GM12878 (cell line): ENCODE measurements around the gene LDB2. TPM values are rescaled to one million over a fixed set of nuclear protein-coding genes. Genes with fewer than 3 reads are reported as not detected.

Source experiments
- ATAC-seq: fragments of 200-7000 bp; cut with Tn5 transposase; 3 replicates; pipeline ENCODE4 v1.9.1; 2020; ENCODE audit warnings: mild to moderate bottlenecking, moderate library complexity
- BruUV-seq: library from RNA; stranded (reverse); fragments of 400-500 nt; replicated peaks from 2 replicates; lab custom pipeline; 2021; lab: Mats Ljungman, UMichigan
- CTCF ChIA-PET: fragments of 300-600 bp; sonication (Branson Sonifier 250); formaldehyde crosslinking; extraction: SDS; loops from one replicate; lab custom pipeline; 2021; ENCODE audit warnings: inconsistent platforms; lab: Yijun Ruan, JAX
- POLR2A ChIA-PET: fragments of 350-600 bp; formaldehyde crosslinking; extraction: SDS; loops from one replicate; lab custom pipeline; 2021; ENCODE audit warnings: inconsistent platforms; lab: Charles Lee
- RAD21 ChIA-PET: fragments of 300-600 bp; sonication (Branson Sonifier 250); formaldehyde crosslinking; loops from one replicate; lab custom pipeline; 2023; ENCODE audit warnings: antibody characterized with exemption; ENCODE audit not compliant: unreplicated experiment; lab: Charles Lee
- SMC1A ChIA-PET: fragments of 300-600 bp; sonication (Branson Sonifier 250); formaldehyde crosslinking; loops from one replicate; lab custom pipeline; 2023; ENCODE audit not compliant: unreplicated experiment, uncharacterized antibody; lab: Charles Lee
- DNase-seq: peaks from one replicate; pipeline ENCODE4 v3.0.0-alpha.2; 2011; ENCODE audit warnings: low read depth, low spot score
- FAIRE-seq: peaks from 3 replicates; lab custom pipeline; 2011; peaks lifted over from hg19 to GRCh38; lab: Jason Lieb, UNC
- H2AFZ ChIP-seq: 2 replicates; pipeline ENCODE4 v1.6.0; 2011; ENCODE audit warnings: low read depth, low read length, control low read depth; ENCODE audit not compliant: control insufficient read depth
- H3K27ac ChIP-seq: 2 replicates; pipeline ENCODE4 v1.5.1; 2011; ENCODE audit warnings: control low read depth; ENCODE audit not compliant: control insufficient read depth, insufficient read depth
- H3K27me3 ChIP-seq, 2 experiments: replicated peaks in 1 of 2; 2 replicates each; pipeline versions ENCODE4 v1.6.0 to v1.6.1; 2011; ENCODE audit warnings: low read length in 1 of 2; ENCODE audit not compliant: control insufficient read depth in 2 of 2, insufficient read depth in 2 of 2
- H3K36me3 ChIP-seq, 2 experiments: 2 replicates each; pipeline ENCODE4 v1.5.1; 2011; ENCODE audit warnings: low read length in 1 of 2; ENCODE audit not compliant: control insufficient read depth in 2 of 2, insufficient read depth in 2 of 2
- H3K4me1 ChIP-seq: 2 replicates; pipeline ENCODE4 v1.6.1; 2011; ENCODE audit warnings: mild to moderate bottlenecking, low read length, moderate library complexity, mixed read lengths; ENCODE audit not compliant: control insufficient read depth, insufficient read depth
- H3K4me2 ChIP-seq: 2 replicates; pipeline ENCODE4 v1.6.0; 2011; ENCODE audit warnings: control low read depth; ENCODE audit not compliant: control insufficient read depth, insufficient read depth
- H3K4me3 ChIP-seq: fragments of 200-600 bp; sonication (generic); 2 replicates; pipeline ENCODE4 v1.5.1; 2016
- H3K79me2 ChIP-seq: 2 replicates; pipeline ENCODE4 v1.6.0; 2011; ENCODE audit warnings: low read length; ENCODE audit not compliant: control insufficient read depth, insufficient read depth
- H3K9ac ChIP-seq: 2 replicates; pipeline ENCODE4 v1.8.0; 2011; ENCODE audit warnings: low read length, control low read depth, mixed read lengths; ENCODE audit not compliant: control insufficient read depth, insufficient read depth
- H3K9me3 ChIP-seq: replicated peaks from 3 replicates; pipeline ENCODE4 v1.5.1; 2011; ENCODE audit warnings: mild to moderate bottlenecking, low read length; ENCODE audit not compliant: control insufficient read depth, insufficient read depth
- H4K20me1 ChIP-seq: 2 replicates; pipeline ENCODE4 v1.6.0; 2011; ENCODE audit not compliant: control insufficient read depth, insufficient read depth
- EP300 ChIP-seq, 2 experiments: fragments of 150-350 bp in 1 of 2; IDR thresholded peaks; 2 replicates each; pipeline ENCODE4 v1.6.1; 2011 to 2012; ENCODE audit warnings: low read depth in 2 of 2, low read length in 2 of 2, borderline replicate concordance in 1 of 2, improper control_type of control experiment in 1 of 2, inconsistent platforms in 1 of 2; ENCODE audit not compliant: control insufficient read depth in 1 of 2
- ETV6 ChIP-seq, 2 experiments: fragments of 450-650 bp in 1 of 2; IDR thresholded peaks in 1 of 2; conservative IDR thresholded peaks in 1 of 2; 2 replicates each; pipeline ENCODE4 v1.6.1; 2014; ENCODE audit warnings: antibody characterized with exemption in 1 of 2, borderline replicate concordance in 1 of 2, low read depth in 1 of 2, mild to moderate bottlenecking in 1 of 2, moderate library complexity in 1 of 2
- RBBP5 ChIP-seq: fragments of 200-600 bp; sonication (generic); conservative IDR thresholded peaks from 2 replicates; pipeline ENCODE4 v1.6.1; 2016
- SMAD5 ChIP-seq: IDR thresholded peaks from 2 replicates; pipeline ENCODE4 v1.6.1; 2016; ENCODE audit warnings: antibody characterized with exemption, low read depth
- SPI1 ChIP-seq: IDR thresholded peaks from 2 replicates; pipeline ENCODE4 v1.6.1; 2011; ENCODE audit warnings: low read depth, mild to moderate bottlenecking, low read length, moderate library complexity, borderline replicate concordance; ENCODE audit not compliant: insufficient read depth
- SUZ12 ChIP-seq: fragments of 200-600 bp; sonication (generic); IDR thresholded peaks from one replicate; pipeline ENCODE4 v1.6.1; 2018; ENCODE audit warnings: antibody characterized with exemption, mild to moderate bottlenecking; ENCODE audit not compliant: unreplicated experiment
- TCF3 ChIP-seq: IDR thresholded peaks from 2 replicates; pipeline ENCODE4 v1.6.1; 2012; ENCODE audit warnings: low read depth, mild to moderate bottlenecking, low read length, borderline replicate concordance; ENCODE audit not compliant: insufficient read depth
- WGBS: methylation state at CpG from one replicate; pipeline ENCODE4 v1.1.6; 2016; ENCODE audit warnings: low lambda C conversion rate; ENCODE audit not compliant: insufficient replicate concordance, insufficient coverage; ENCODE audit errors: missing lambda C conversion rate; 5-methylcytosine and 5-hydroxymethylcytosine counted together
- in situ Hi-C: fragments of 300-500 bp; cut with MboI; formaldehyde crosslinking; loops from 9 replicates; pipeline ENCODE4 v1.14.3; 2018; ENCODE audit warnings: mixed read lengths
- intact Hi-C: fragments of 100-400 bp; cut with micrococcal nuclease; formaldehyde crosslinking; loops from one replicate; pipeline ENCODE4 v1.14.2; 2022; ENCODE audit not compliant: unreplicated experiment
- polyA plus RNA-seq, 11 experiments: library from polyadenylated mRNA; depleted of rRNA in 4 of 11; unstranded in 6 of 11; stranded (reverse) in 5 of 11; fragments of >200 nt; fragmentation: Nextera tagmentation in 4 of 11; fragmentation: Illumina TruSeq in 1 of 11; extraction: Ambion mirVana in 4 of 11; extraction: Trizol in 1 of 11; gene quantifications; 1 replicate in 1 of 11; 2 replicates in 10 of 11; pipeline versions ENCODE4 v1.2.1 to v1.2.3, GENCODE V29; 2011 to 2016; ENCODE audit warnings: inconsistent platforms in 2 of 11, missing spikeins in 2 of 11, low read depth in 1 of 11
- total RNA-seq, 4 experiments: library from RNA; depleted of rRNA in 3 of 4; stranded (reverse); fragments of >200 nt in 3 of 4; fragmentation: Illumina TruSeq in 1 of 4; extraction: Trizol in 1 of 4; gene quantifications; 2 replicates each; pipeline versions ENCODE4 v1.2.1 to v1.2.3, GENCODE V29; 2013 to 2021

LDB2 gene
- total and polyA plus RNA-seq, 10 of the 15 experiments (the other 5 are each of a cell fraction or from before 2014, with no cell fraction given), result 0.15 TPM; not detected in 9

DNA sequence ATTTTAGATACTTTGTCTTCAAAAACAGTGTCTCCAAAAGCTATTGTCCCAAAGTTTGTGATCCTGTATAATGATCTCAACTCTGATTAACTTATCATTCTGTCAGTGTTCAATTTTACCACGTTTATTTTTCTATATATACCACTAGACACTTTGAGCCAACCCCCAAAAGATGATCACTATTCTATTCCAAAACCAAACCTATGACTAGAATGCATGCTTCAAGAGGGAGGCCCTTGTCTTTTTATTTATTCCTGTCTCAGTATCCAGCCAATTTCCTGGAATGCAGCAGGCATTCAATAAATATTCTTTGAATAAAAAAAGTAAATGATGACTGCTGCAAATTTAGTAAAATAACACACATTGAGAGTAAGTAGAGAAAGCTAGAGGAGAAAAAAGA, 275.6 kb downstream of the LDB2 start:
- Histone ChIP-seq H4K20me1 (no peaks in the 10 kb centered on the region), H3K4me3 (no peak overlapping the region), H3K27ac (no peak overlapping the region)
- TF ChIP-seq SPI1, result no peak
- TF ChIP-seq ETV6 (conservative IDR thresholded peaks at IDR 0.05 in 1 of 2, IDR thresholded peaks at IDR 0.05 in 1 of 2; ENCODE audit: borderline replicate concordance in 1 of 2, low read depth in 1 of 2), result no peak
- no peak for TF ChIP-seq SUZ12
- no peak for TF ChIP-seq TCF3
- no peak for TF ChIP-seq RBBP5
- TF ChIP-seq, all 136 proteins: peak for 0
- BruUV-seq, result no TSS peak
- RAD21 ChIA-PET, result no interaction called here
- Histone ChIP-seq H3K27me3 (no peaks in the 10 kb centered on the region), H3K36me3 (no peaks in the 10 kb centered on the region), H2AFZ (no peak overlapping the region), H3K79me2 (no peaks in the 10 kb centered on the region), H3K9me3 (no peaks in the 10 kb centered on the region), H3K4me1 (no peaks in the 10 kb centered on the region), H3K4me2 (no peak overlapping the region), H3K9ac (no peak overlapping the region)
- CTCF ChIA-PET, result interaction anchor here (1.1 kb wide), 1 partner anchor 25 kb away, joined by 3 read pairs; no protein-coding TSS in a partner anchor
- intact Hi-C loops (no loop called here), in situ Hi-C loops (no loop called here)
- SMC1A ChIA-PET, result no interaction called here
- POLR2A ChIA-PET, result no interaction called here
- 0% methylated on average over 1 of the region's 1 CpG for WGBS
- ATAC-seq, result no peak
- FAIRE-seq, result no peak
- DNase-seq, result no peak

DNA sequence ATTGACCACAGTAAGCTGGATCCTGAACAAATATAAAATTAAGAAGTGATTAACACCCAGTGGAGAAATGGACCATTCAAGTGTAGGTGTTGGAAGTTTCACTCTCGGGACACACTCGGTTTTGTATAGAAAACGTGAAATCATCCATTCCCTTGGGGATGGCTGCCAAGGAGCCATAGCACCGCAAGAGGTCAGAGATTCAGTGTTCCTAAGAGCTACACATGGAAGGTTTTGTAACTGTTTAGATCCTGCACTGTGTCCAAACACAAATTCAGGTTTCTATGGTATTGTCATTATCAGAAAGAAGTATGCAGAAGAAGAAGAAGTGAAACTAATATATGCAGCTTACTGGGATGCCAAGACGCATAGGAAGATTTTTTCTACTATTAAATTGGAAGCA, 281.0 kb downstream of the LDB2 start:
- Histone ChIP-seq H3K36me3 (no peaks in the 10 kb centered on the region), H3K4me3 (no peak overlapping the region), H3K9ac (no peak overlapping the region), H3K27me3 (no peaks in the 10 kb centered on the region), H3K4me2 (no peak overlapping the region), H3K79me2 (no peaks in the 10 kb centered on the region), H4K20me1 (no peaks in the 10 kb centered on the region), H3K9me3 (no peaks in the 10 kb centered on the region), H3K27ac (no peak overlapping the region), H2AFZ (no peak overlapping the region), H3K4me1 (no peaks in the 10 kb centered on the region)
- in situ Hi-C loops, result no loop called here
- WGBS, result 7% methylated on average over 5 of the region's 5 CpGs
- no peak for TF ChIP-seq SMAD5
- no peak for TF ChIP-seq EP300 (IDR thresholded peaks at IDR 0.05; ENCODE audit: borderline replicate concordance in 1 of 2, control insufficient read depth in 1 of 2, low read depth in 2 of 2, low read length in 2 of 2)
- ChIA-PET CTCF (interaction anchor here (1.5 kb wide), 1 partner anchor 26 kb away, joined by 4 read pairs; no protein-coding TSS in a partner anchor), POLR2A (no interaction called here), SMC1A (no interaction called here), RAD21 (no interaction called here)
- DNase-seq (no peak), FAIRE-seq (no peak), ATAC-seq (no peak)
- intact Hi-C loops, result no loop called here
- BruUV-seq, result no TSS peak
